GM12801 (cell line): ENCODE data around the gene KIRREL3.

Experiments used
- TF ChIP-seq, protein P1 (sequence below): IDR thresholded peaks from one replicate; pipeline ENCODE4 v1.5.1; 2011; ENCODE audit warnings: control low read depth; ENCODE audit not compliant: insufficient read length; ENCODE audit errors: extremely low read depth

KIRREL3 gene

DNA sequence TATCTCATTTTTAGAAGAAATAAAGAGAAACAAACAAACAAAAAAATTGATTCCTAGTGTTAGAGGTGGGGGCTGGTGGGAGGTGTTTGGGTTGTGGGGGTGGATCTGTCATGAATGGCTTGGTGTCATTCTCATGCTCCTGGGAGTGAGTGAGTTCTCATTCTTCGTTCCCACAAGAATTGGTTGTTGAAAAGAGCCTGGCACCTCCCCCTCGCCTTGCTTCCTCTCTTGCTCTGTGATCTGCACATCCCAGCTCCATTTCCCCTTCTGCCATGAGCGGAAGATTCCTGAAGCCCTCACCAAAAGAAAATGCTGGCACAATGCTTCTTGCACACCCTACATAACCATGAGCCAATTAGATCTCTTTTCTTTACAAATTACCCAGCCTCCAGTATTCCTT, 367.2 kb downstream of the KIRREL3 start:
- TF ChIP-seq, protein P1, sequence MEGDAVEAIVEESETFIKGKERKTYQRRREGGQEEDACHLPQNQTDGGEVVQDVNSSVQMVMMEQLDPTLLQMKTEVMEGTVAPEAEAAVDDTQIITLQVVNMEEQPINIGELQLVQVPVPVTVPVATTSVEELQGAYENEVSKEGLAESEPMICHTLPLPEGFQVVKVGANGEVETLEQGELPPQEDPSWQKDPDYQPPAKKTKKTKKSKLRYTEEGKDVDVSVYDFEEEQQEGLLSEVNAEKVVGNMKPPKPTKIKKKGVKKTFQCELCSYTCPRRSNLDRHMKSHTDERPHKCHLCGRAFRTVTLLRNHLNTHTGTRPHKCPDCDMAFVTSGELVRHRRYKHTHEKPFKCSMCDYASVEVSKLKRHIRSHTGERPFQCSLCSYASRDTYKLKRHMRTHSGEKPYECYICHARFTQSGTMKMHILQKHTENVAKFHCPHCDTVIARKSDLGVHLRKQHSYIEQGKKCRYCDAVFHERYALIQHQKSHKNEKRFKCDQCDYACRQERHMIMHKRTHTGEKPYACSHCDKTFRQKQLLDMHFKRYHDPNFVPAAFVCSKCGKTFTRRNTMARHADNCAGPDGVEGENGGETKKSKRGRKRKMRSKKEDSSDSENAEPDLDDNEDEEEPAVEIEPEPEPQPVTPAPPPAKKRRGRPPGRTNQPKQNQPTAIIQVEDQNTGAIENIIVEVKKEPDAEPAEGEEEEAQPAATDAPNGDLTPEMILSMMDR: no peak

DNA sequence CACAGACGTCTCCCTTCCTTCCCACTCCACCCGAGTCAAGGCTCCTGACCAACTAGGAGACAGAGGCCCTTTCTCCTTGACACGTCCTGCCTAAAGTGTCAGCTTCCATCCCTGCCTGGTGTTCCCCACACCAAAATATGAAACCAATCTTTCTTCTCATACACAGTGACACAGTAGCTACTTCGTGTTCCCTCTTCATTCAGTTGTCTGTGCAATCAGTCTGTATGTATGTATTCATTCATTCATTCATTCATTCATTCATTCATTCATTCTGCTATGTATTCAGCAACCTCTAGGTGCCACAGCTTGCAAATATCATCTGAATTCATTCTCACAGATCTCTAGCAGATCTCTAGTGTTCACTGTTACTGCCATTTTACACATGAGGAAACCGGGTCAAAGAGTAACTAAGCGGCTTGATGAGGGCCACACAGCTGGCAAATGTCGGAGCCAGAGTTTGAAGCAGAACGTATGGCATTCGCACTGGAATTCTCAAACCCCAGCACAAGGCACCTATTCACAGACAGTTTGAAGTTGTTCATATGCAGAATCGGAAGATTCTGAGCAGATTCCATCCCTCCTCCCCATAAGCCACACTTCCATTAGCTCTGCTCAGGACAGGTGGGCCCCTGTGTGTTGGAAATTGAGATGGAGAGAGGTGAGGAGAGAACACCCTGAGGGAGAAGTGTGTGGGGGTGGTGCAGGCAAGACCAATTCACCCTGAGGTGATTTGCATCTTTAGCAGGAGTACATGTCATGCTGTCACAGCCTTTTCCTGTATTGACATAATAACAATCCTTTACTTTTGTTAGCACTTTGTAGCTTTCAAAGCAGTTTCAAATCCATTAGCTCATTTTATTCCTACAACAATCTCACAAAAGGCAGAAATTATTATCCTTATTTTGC, 369.4 kb downstream of the KIRREL3 start:
- TF ChIP-seq, protein P1: no peak

DNA sequence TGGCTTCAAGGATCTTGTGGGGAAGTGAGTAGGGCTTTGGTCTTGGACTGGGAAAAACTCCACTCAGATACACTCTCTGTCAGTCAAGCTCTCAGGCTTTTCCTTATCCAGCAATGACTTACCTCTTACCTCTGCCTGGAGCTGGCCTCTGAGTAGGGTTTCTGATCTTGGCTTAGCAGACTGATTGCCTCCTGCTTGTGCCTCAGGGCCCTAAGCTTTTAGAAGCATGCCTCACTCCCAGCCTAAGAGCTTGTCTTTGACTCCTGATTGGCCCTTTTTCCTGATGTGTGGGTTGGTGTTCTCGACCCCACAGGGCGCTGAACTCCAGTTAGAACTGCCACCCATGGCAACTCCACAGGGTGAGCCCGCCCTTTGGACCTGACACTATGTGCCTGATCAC, 370.1 kb downstream of the KIRREL3 start:
- TF ChIP-seq, protein P1: no peak

DNA sequence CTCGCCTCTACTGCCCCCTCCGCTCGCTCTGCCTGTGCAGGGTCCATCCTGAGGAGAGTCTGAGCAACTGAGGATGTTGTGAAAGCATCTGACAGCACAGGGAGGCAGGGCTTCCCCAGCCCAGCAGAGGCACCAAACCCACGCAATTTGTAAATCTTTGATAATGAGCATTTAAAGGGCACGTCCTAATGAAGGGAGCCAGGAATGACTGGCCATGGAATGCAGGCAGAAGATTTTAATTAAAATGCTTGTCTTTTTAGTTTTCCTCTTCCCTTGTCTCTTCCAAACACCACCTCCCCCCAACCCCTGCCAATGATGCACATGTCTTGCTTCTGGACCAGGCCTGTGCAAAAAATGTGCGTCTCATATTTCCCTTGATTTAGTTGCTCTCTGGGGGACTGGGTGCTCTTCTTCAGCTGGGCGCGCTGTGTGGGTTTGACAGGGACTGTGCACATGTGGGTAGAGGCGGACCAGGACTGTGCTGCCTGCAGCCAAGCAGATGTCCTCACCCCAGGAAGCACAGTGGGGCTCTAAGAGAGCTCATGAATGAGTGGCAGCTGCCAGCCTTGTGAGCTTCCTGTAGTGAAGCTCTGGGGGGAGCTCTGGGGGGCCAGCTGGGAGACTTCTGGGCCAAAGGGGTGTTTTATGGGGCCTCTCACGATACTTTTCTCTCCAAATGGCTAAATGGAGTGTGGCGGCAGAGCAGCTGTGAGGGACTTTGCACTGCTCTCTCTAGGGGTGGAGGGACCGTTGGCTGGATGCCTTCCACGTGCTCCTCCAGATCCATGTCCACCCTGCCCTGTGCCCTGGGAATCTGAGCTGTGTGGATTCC, 371.6 kb downstream of the KIRREL3 start:
- TF ChIP-seq, protein P1: no peak

GRCh38 chr11:126628450-126628789, 372.1 kb downstream of the KIRREL3 start:
- TF ChIP-seq, protein P1: no peak

DNA sequence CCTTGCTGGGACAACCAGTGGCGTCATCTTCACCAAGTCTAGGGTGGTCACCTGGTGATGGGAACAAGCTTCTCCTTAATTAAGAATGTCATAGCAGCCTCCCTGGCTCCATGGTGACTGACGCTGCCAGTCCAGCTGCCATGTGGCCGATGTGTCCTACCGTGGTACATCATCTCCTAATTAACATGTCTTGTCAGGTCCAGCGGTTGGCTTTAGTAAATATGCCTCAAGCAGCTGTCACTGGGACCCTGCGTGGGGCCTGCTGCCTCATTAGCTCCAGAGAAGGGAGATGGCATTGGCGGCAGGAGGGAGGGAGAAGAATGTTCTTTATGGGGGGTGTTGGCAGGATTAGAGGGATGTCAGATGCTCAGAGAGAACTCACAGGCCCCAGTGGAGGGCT, 373.1 kb downstream of the KIRREL3 start:
- TF ChIP-seq, protein P1: no peak

- TF ChIP-seq, protein P1: no peak
These were observed 376.1 kb downstream of the KIRREL3 start for GRCh38 chr11:126624506-126624905.
